Activated CD8-positive, alpha-beta T cell treated with anti-CD3 and anti-CD28 coated beads, Interleukin-2, amount 10 ng/mL, durations not matched to agents 7 days and 5 days (primary cell): Measurements from ENCODE around the gene FHOD1. TPM values are rescaled to one million over a fixed set of nuclear protein-coding genes. Genes with fewer than 3 reads are reported as not detected.

ENCODE experiments used
- ATAC-seq: fragments of 150-1000 bp; cut with Tn5 transposase; one replicate; pipeline ENCODE4 v1.10.0; 2021; ENCODE audit warnings: moderate library complexity
- CTCF ChIA-PET: fragments of 350-600 bp; sonication (Branson Sonifier 250); formaldehyde crosslinking; loops from one replicate; lab custom pipeline; 2021; ENCODE audit warnings: antibody characterized with exemption; lab: Charles Lee
- POLR2A ChIA-PET: fragments of 350-600 bp; sonication (Branson Sonifier 250); formaldehyde crosslinking; loops from one replicate; lab custom pipeline; 2021; ENCODE audit warnings: antibody characterized with exemption; lab: Charles Lee
- DNase-seq: peaks from one replicate; pipeline ENCODE4 v3.0.0-alpha.2; 2020
- H3K27ac Mint-ChIP-seq: one replicate; pipeline ENCODE4 v1.8.0; 2021; ENCODE audit warnings: mild to moderate bottlenecking, mixed read lengths
- H3K27me3 Mint-ChIP-seq: one replicate; pipeline ENCODE4 v1.8.0; 2021; ENCODE audit warnings: low read depth, mixed read lengths
- H3K36me3 Mint-ChIP-seq: one replicate; pipeline ENCODE4 v1.8.0; 2021; ENCODE audit warnings: low read depth, mixed read lengths
- H3K4me1 Mint-ChIP-seq: one replicate; pipeline ENCODE4 v1.8.0; 2021; ENCODE audit warnings: low read depth, mixed read lengths
- H3K4me3 Mint-ChIP-seq: one replicate; pipeline ENCODE4 v1.8.0; 2021; ENCODE audit warnings: mild to moderate bottlenecking, mixed read lengths
- H3K9me3 Mint-ChIP-seq: one replicate; pipeline ENCODE4 v1.8.0; 2022; ENCODE audit warnings: mixed read lengths; ENCODE audit not compliant: insufficient read depth
- total RNA-seq, 2 experiments: library from RNA; stranded (reverse); gene quantifications; one replicate each; pipeline ENCODE4 v1.2.3, GENCODE V29; 2021

Gene FHOD1
- total RNA-seq, 2 experiments from 2014 or later = 93.4 to 101 TPM

DNA sequence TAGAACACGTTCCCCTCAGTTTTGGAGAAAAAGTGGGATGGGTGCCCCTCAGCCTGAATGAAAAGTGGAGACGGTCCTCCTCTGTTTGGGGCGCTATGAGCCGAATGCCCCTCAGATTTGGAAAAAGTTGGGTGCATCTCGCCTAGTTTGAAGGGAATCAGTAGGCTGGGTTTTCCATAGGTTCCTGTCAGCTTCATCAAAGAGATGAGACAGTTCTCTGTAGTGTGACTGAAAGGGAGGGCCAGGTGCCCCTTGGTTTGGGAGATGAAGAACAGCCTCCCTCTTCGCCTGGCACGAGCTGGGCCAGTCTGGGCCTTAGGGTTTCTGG is 756 bp upstream of the FHOD1 start:
- peaks cover 9% of the 10 kb centered on the region for H3K36me3 Mint-ChIP-seq
- CTCF ChIA-PET = interaction anchor here (0.9 to 7.3 kb wide), 14 partner anchors 9 to 273 kb away, joined by 3 to 64 read pairs (median 5); partner anchors contain the start of genes ATP6V0D1, EXOC3L1, FBXL8 and PLEKHG4
- POLR2A ChIA-PET = interaction anchor here (0.5 to 5.9 kb wide), 7 partner anchors 14 to 224 kb away, joined by 3 to 70 read pairs (median 3); partner anchors contain the start of genes MATCAP1 and TMEM208
- H3K27me3 Mint-ChIP-seq = peaks cover 9% of the 10 kb centered on the region
- ATAC-seq (no peak), DNase-seq (no peak)
- H3K9me3 Mint-ChIP-seq = no peaks in the 10 kb centered on the region
- peak overlapping the region; percentile 90 for H3K27ac Mint-ChIP-seq
- H3K4me3 Mint-ChIP-seq = peak overlapping the region; percentile 88
- H3K4me1 Mint-ChIP-seq = peaks cover 54% of the 10 kb centered on the region

- Mint-ChIP-seq H3K4me3 (peak overlapping the region; percentile 88), H3K4me1 (peaks cover 62% of the 10 kb centered on the region), H3K27ac (peak overlapping the region; percentile 90), H3K36me3 (peaks cover 12% of the 10 kb centered on the region), H3K27me3 (peaks cover 9% of the 10 kb centered on the region), H3K9me3 (no peaks in the 10 kb centered on the region)
- CTCF ChIA-PET = interaction anchor here (0.8 to 7.3 kb wide), 12 partner anchors 8 to 235 kb away, joined by 3 to 64 read pairs (median 7); partner anchors contain the start of genes ATP6V0D1 and TMEM208
- DNase-seq (no peak), ATAC-seq (peak; percentile 8)
- POLR2A ChIA-PET = interaction anchor here (0.6 to 5.9 kb wide), 5 partner anchors 9 to 37 kb away, joined by 3 to 70 read pairs (median 3); partner anchors contain the start of gene TMEM208
Measured at GRCh38 chr16:67246756-67247191, 507 bp downstream of the FHOD1 start.

DNA sequence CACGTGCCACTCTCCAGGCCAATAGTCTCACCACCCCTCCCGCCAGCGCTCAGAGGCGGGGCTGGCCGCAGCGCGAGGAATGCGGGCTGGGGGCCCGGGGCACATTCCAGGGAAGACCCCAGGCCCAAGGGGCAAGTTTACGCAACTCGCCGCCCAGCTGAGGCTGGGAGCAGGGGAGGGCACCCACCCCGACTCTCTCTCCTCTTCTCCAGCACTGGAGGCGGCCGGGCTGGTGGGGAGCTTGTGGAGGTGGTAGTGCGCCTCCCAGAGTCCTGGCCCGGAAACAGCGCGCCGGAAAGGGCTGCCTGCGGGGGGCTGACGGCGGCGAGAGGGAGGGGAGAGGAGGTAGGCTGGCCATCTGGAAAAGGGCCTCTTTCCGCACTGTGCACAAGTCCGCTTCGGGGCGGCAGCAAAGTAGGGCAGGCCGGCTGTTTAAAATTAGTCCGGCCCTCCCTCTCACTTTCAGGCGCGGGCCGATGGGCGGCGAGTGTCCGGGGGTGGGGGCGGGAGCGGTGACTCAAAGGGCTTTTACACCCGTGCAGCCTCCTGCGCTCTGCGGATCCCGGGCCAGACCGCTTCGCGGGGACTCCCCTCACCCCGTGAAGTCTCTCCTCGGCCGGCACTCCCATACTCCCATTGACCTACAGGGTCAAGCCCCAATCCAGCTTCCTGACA is 1.1 kb downstream of the FHOD1 start:
- Mint-ChIP-seq H3K27me3 (peaks cover 9% of the 10 kb centered on the region), H3K4me3 (peak overlapping the region; percentile 88), H3K9me3 (no peaks in the 10 kb centered on the region), H3K36me3 (peaks cover 16% of the 10 kb centered on the region), H3K4me1 (peaks cover 67% of the 10 kb centered on the region), H3K27ac (peak overlapping the region; percentile 90)
- DNase-seq (peak; percentile 77), ATAC-seq (peak; percentile 10)
- CTCF ChIA-PET = interaction anchor here (1.0 to 7.3 kb wide), 10 partner anchors 15 to 275 kb away, joined by 3 to 64 read pairs (median 7); partner anchors contain the start of gene TMEM208
- POLR2A ChIA-PET = interaction anchor here (0.6 to 5.9 kb wide), 6 partner anchors 9 to 45 kb away, joined by 3 to 70 read pairs (median 3); partner anchors contain the start of gene TMEM208

- CTCF ChIA-PET = interaction anchor here (1.2 to 7.3 kb wide), 6 partner anchors 19 to 276 kb away, joined by 3 to 64 read pairs (median 7); partner anchors contain the start of gene TMEM208
- peak overlapping the region; percentile 92 for H3K27ac Mint-ChIP-seq
- peaks cover 9% of the 10 kb centered on the region for H3K27me3 Mint-ChIP-seq
- DNase-seq (no peak), ATAC-seq (no peak)
- H3K4me3 Mint-ChIP-seq = peak overlapping the region; percentile 88
- peaks cover 68% of the 10 kb centered on the region for H3K4me1 Mint-ChIP-seq
- POLR2A ChIA-PET = interaction anchor here (0.8 to 5.9 kb wide), 5 partner anchors 8 to 45 kb away, joined by 3 to 70 read pairs (median 3); partner anchors contain the start of gene TMEM208
- H3K36me3 Mint-ChIP-seq = peaks cover 17% of the 10 kb centered on the region
- no peaks in the 10 kb centered on the region for H3K9me3 Mint-ChIP-seq
Measured at GRCh38 chr16:67245674-67246080, 1.6 kb downstream of the FHOD1 start.

DNA sequence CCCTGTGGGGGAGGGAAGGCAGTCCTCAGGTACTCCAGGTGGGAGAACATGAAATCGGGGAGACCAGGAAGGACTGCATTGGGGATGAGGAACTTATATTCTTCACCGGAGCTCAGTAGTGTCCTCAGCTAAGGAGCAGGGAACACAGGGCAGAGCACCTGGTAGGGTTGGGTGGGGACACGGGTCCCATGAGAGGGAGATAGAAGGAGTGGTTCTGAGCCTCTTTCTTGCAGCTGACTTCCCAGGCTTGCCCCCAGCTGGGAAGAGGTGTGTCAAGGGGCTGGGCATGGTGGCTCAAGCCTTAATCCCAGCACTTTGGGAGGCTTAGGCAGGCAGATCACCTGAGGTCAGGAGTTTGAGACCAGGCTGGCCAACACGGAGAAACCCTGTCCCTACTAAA is 2.1 kb downstream of the FHOD1 start:
- H3K27ac Mint-ChIP-seq = peak overlapping the region; percentile 92
- CTCF ChIA-PET = interaction anchor here (0.7 to 7.3 kb wide), 9 partner anchors 9 to 283 kb away, joined by 3 to 64 read pairs (median 5); partner anchors contain the start of gene TMEM208
- peak overlapping the region; percentile 88 for H3K4me3 Mint-ChIP-seq
- H3K36me3 Mint-ChIP-seq = peaks cover 17% of the 10 kb centered on the region
- POLR2A ChIA-PET = interaction anchor here (1.2 to 5.9 kb wide), 4 partner anchors 12 to 415 kb away, joined by 3 to 70 read pairs (median 4); partner anchors contain the start of genes ACD, ATP6V0D1 and TMEM208
- DNase-seq (no peak), ATAC-seq (no peak)
- peaks cover 7% of the 10 kb centered on the region for H3K27me3 Mint-ChIP-seq
- no peaks in the 10 kb centered on the region for H3K9me3 Mint-ChIP-seq
- peaks cover 67% of the 10 kb centered on the region for H3K4me1 Mint-ChIP-seq

GRCh38 chr16:67244387-67245185 is 2.7 kb downstream of the FHOD1 start:
- H3K27me3 Mint-ChIP-seq = peaks cover under 1% of the 10 kb centered on the region
- POLR2A ChIA-PET = interaction anchor here (0.6 to 5.9 kb wide), 7 partner anchors 11 to 416 kb away, joined by 3 to 70 read pairs (median 4); partner anchors contain the start of genes ACD, ATP6V0D1 and TMEM208
- H3K36me3 Mint-ChIP-seq = peaks cover 17% of the 10 kb centered on the region
- DNase-seq (peak; percentile 88), ATAC-seq (peak; percentile 65)
- peaks cover 61% of the 10 kb centered on the region for H3K4me1 Mint-ChIP-seq
- peak overlapping the region; percentile 88 for H3K4me3 Mint-ChIP-seq
- no peaks in the 10 kb centered on the region for H3K9me3 Mint-ChIP-seq
- peak overlapping the region; percentile 92 for H3K27ac Mint-ChIP-seq
- CTCF ChIA-PET = interaction anchor here (0.6 to 7.3 kb wide), 17 partner anchors 8 to 297 kb away, joined by 3 to 64 read pairs (median 4); partner anchors contain the start of genes ATP6V0D1, LRRC36, TMEM208 and TRADD

- peaks cover 54% of the 10 kb centered on the region for H3K4me1 Mint-ChIP-seq
- H3K9me3 Mint-ChIP-seq = no peaks in the 10 kb centered on the region
- CTCF ChIA-PET = interaction anchor here (0.9 to 7.3 kb wide), 8 partner anchors 7 to 238 kb away, joined by 3 to 64 read pairs (median 4); partner anchors contain the start of genes ATP6V0D1 and TMEM208
- H3K27ac Mint-ChIP-seq = peak overlapping the region; percentile 92
- DNase-seq (no peak), ATAC-seq (no peak)
- H3K27me3 Mint-ChIP-seq = no peaks in the 10 kb centered on the region
- peaks cover 21% of the 10 kb centered on the region for H3K36me3 Mint-ChIP-seq
- POLR2A ChIA-PET = interaction anchor here (1.1 to 5.9 kb wide), 3 partner anchors 9 to 18 kb away, joined by 3 to 70 read pairs (median 5); partner anchors contain the start of gene TMEM208
- H3K4me3 Mint-ChIP-seq = no peak overlapping the region
Measured at GRCh38 chr16:67243481-67243880, 3.8 kb downstream of the FHOD1 start.

- ATAC-seq = no peak
- peaks cover 34% of the 10 kb centered on the region for H3K36me3 Mint-ChIP-seq
- H3K27me3 Mint-ChIP-seq = no peaks in the 10 kb centered on the region
- H3K4me3 Mint-ChIP-seq = no peak overlapping the region
- peaks cover 51% of the 10 kb centered on the region for H3K4me1 Mint-ChIP-seq
- ChIA-PET CTCF (interaction anchor here (0.9 to 7.3 kb wide), 3 partner anchors 15 to 57 kb away, joined by 3 to 64 read pairs (median 4); partner anchors contain the start of gene TMEM208), POLR2A (interaction anchor here (1.8 kb wide), 1 partner anchor 15 kb away, joined by 7 read pairs; the partner anchor contains the start of gene TMEM208)
- peak overlapping the region; percentile 83 for H3K27ac Mint-ChIP-seq
- H3K9me3 Mint-ChIP-seq = no peaks in the 10 kb centered on the region
- DNase-seq = no peak
Measured at GRCh38 chr16:67242138-67242730, 5.0 kb downstream of the FHOD1 start.

DNA sequence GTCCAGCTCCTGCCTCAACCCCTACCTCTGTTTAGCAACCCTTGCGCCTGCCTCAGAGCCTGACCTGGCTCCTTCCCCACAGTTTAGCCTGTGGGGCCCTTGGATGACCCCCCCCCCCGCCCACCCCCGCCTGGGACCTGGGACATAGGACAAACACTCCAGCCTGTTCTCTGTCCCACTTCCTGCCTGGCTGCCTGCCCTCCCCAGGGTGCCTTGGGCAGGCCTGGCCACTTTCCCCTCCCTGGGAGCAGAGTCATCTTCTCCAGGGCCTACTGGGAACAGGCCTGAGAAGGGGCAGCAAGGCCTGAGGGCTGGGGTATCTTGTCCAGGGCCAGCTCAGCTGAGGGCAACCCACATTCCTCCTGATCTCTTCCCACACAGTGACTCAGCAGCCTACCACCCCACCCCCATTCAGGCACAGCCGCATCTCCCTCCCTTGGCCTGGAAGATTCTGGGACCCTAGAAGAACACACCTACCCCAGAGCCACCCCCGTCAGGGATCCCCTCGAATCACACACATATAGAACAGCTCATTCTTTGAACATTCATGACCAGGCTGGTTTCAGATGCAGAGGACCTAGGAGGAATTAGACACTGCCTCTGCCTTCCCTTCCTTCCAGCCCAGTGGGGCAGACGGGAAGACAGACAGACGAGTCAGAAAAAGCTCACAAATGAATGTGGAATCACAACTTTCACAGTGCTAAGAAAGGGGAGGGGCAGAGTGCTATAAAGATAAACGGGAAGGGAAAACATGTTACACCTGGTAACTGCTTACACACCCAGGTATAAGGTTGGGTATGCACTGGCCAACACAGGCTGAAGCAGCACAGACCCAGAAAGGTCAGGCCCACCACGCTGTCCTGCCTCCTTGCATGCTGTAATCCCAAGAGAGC is 6.0 kb downstream of the FHOD1 start:
- no peaks in the 10 kb centered on the region for H3K27me3 Mint-ChIP-seq
- no peaks in the 10 kb centered on the region for H3K9me3 Mint-ChIP-seq
- no peak for ATAC-seq
- no peak overlapping the region for H3K4me3 Mint-ChIP-seq
- peaks cover 42% of the 10 kb centered on the region for H3K36me3 Mint-ChIP-seq
- H3K4me1 Mint-ChIP-seq = peaks cover 53% of the 10 kb centered on the region
- H3K27ac Mint-ChIP-seq = peak overlapping the region; percentile 75
- ChIA-PET CTCF (interaction anchor here (1.5 kb wide), 1 partner anchor 14 kb away, joined by 4 read pairs; the partner anchor contains the start of gene TMEM208), POLR2A (interaction anchor here (1.8 kb wide), 2 partner anchors 10 to 14 kb away, joined by 5 to 7 read pairs; partner anchors contain the start of gene TMEM208)
- no peak for DNase-seq
